OCI-LY1 (cell line): ENCODE measurements around the gene CBX4.
A peak's percentile ranks its signal among the peaks of the same experiment; 100 is the strongest.

Source experiments
- H2AFZ ChIP-seq: fragments of 200-600 bp; sonication (generic), shearing (Covaris generic); 2 replicates; pipeline ENCODE4 v1.6.0; 2014; ENCODE audit warnings: antibody characterized with exemption, mild to moderate bottlenecking, low read length
- H3F3A ChIP-seq: fragments of 200-600 bp; sonication (generic), shearing (Covaris generic); 2 replicates; pipeline ENCODE4 v1.6.0; 2014; ENCODE audit warnings: mild to moderate bottlenecking, antibody characterized with exemption, low read length, moderate library complexity; ENCODE audit not compliant: insufficient read depth
- H3K27ac ChIP-seq: fragments of 200-600 bp; sonication (generic); 2 replicates; pipeline ENCODE4 v1.5.1; 2014; ENCODE audit warnings: low read length, mixed run types, mild to moderate bottlenecking, low read depth; ENCODE audit not compliant: poor library complexity, severe bottlenecking
- H3K27me3 ChIP-seq: fragments of 200-600 bp; sonication (generic); 2 replicates; pipeline ENCODE4 v1.6.0; 2014; ENCODE audit warnings: antibody characterized with exemption, mild to moderate bottlenecking, low read length, moderate library complexity; ENCODE audit not compliant: insufficient read depth
- H3K36me3 ChIP-seq: fragments of 200-600 bp; sonication (generic); 2 replicates; pipeline ENCODE4 v1.6.1; 2014; ENCODE audit warnings: mild to moderate bottlenecking, antibody characterized with exemption, low read length, moderate library complexity, mixed read lengths; ENCODE audit not compliant: insufficient read depth
- H3K4me1 ChIP-seq: fragments of 200-600 bp; sonication (generic); 2 replicates; pipeline ENCODE4 v1.5.1; 2014; ENCODE audit warnings: mild to moderate bottlenecking, low read length, moderate library complexity; ENCODE audit not compliant: insufficient read depth, severe bottlenecking
- H3K4me2 ChIP-seq: fragments of 200-600 bp; sonication (generic), shearing (Covaris generic); 2 replicates; pipeline ENCODE4 v1.6.1; 2014; ENCODE audit warnings: low read length
- H3K4me3 ChIP-seq: fragments of 200-600 bp; sonication (generic); 2 replicates; pipeline ENCODE4 v1.5.1; 2014; ENCODE audit warnings: low read length, low read depth, mild to moderate bottlenecking, mixed read lengths; ENCODE audit not compliant: poor library complexity, severe bottlenecking
- H3K79me2 ChIP-seq: fragments of 200-600 bp; shearing (Covaris generic); 2 replicates; pipeline ENCODE4 v1.6.1; 2016; ENCODE audit warnings: mixed run types, low read length, mixed read lengths; ENCODE audit not compliant: insufficient read depth
- H3K9ac ChIP-seq: fragments of 200-600 bp; sonication (generic), shearing (Covaris generic); 2 replicates; pipeline ENCODE4 v1.6.1; 2014; ENCODE audit warnings: mild to moderate bottlenecking, low read length, mixed read lengths
- H3K9me2 ChIP-seq: fragments of 200-600 bp; sonication (generic), shearing (Covaris generic); 2 replicates; pipeline ENCODE4 v1.6.1; 2014; ENCODE audit warnings: low read depth, mild to moderate bottlenecking, low read length, mixed read lengths
- H3K9me3 ChIP-seq: fragments of 200-600 bp; shearing (Covaris generic); 2 replicates; pipeline ENCODE4 v1.6.1; 2014; ENCODE audit warnings: low read length, mixed read lengths
- H4K20me1 ChIP-seq: fragments of 200-600 bp; sonication (generic), shearing (Covaris generic); 2 replicates; pipeline ENCODE4 v1.6.0; 2016; ENCODE audit warnings: mild to moderate bottlenecking, low read length; ENCODE audit not compliant: insufficient read depth
- EZH2 ChIP-seq: fragments of 200-600 bp; sonication (generic), shearing (Covaris generic); IDR thresholded peaks from 2 replicates; pipeline ENCODE4 v1.8.0; 2017; ENCODE audit warnings: borderline replicate concordance, mixed run types, mild to moderate bottlenecking, antibody characterized with exemption, low read length, moderate library complexity, mixed read lengths
- TF ChIP-seq, protein P1 (sequence below): fragments of 200-600 bp; sonication (generic), shearing (Covaris generic); IDR thresholded peaks from 2 replicates; pipeline ENCODE4 v1.5.1; 2017; ENCODE audit warnings: mild to moderate bottlenecking, antibody characterized with exemption, low read length, moderate library complexity, mixed read lengths

The CBX4 gene

DNA sequence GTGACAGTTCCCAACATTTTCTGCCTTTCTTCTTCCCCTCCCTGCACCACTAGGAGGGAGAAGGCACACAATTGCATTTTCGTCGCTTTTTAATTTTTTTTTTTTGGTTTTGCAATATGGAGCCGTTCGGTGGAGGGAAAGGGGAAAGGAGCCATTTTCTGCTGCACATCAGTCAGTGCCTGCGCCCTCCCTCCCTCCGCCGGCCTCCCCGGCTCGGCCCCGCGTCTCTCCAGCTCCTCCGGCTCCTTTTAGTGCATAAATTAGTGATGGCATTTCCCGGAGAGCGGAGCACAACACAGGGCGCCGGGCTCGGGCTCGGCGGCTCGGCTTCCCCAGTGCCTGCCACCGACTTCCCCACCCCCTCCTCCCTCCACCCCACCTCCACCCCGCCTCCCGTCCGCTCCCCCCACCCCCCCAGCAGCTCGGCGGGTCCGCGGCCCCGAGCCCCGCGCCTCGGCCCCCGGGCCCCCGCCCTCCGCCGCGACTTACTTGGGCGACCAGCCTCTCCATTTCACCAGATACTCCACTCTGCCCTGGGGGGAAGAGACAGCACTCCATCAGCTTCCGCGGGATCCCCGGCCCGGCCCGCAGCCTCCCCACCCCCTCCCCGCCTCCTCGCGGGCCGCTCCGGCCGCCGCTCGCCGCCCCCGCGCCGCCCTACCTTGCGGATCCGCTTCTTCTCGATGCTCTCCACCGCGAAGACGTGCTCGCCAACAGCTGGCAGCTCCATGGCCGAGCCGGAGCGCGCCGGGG lies 542 bp downstream of the CBX4 start:
- TF ChIP-seq, protein P1, sequence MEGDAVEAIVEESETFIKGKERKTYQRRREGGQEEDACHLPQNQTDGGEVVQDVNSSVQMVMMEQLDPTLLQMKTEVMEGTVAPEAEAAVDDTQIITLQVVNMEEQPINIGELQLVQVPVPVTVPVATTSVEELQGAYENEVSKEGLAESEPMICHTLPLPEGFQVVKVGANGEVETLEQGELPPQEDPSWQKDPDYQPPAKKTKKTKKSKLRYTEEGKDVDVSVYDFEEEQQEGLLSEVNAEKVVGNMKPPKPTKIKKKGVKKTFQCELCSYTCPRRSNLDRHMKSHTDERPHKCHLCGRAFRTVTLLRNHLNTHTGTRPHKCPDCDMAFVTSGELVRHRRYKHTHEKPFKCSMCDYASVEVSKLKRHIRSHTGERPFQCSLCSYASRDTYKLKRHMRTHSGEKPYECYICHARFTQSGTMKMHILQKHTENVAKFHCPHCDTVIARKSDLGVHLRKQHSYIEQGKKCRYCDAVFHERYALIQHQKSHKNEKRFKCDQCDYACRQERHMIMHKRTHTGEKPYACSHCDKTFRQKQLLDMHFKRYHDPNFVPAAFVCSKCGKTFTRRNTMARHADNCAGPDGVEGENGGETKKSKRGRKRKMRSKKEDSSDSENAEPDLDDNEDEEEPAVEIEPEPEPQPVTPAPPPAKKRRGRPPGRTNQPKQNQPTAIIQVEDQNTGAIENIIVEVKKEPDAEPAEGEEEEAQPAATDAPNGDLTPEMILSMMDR: no peak
- no peak for TF ChIP-seq EZH2
- H3K4me1 ChIP-seq: peaks cover 22% of the 10 kb centered on the region
- peak overlapping the region; percentile 74 for H3K9ac ChIP-seq
- H3K27ac ChIP-seq: peak overlapping the region; percentile 90
- H3K4me2 ChIP-seq: peak overlapping the region; percentile 68
- H3K36me3 ChIP-seq: peaks cover 29% of the 10 kb centered on the region
- no peaks in the 10 kb centered on the region; the same call in 1 of the 2 replicates for H3K79me2 ChIP-seq
- no peaks in the 10 kb centered on the region for H3K9me3 ChIP-seq
- H4K20me1 ChIP-seq: no peaks in the 10 kb centered on the region
- H2AFZ ChIP-seq: no peak overlapping the region
- H3K9me2 ChIP-seq: no peaks in the 10 kb centered on the region
- H3F3A ChIP-seq: no peaks in the 10 kb centered on the region
- peak overlapping the region; percentile 73 for H3K4me3 ChIP-seq
- H3K27me3 ChIP-seq: no peaks in the 10 kb centered on the region

DNA sequence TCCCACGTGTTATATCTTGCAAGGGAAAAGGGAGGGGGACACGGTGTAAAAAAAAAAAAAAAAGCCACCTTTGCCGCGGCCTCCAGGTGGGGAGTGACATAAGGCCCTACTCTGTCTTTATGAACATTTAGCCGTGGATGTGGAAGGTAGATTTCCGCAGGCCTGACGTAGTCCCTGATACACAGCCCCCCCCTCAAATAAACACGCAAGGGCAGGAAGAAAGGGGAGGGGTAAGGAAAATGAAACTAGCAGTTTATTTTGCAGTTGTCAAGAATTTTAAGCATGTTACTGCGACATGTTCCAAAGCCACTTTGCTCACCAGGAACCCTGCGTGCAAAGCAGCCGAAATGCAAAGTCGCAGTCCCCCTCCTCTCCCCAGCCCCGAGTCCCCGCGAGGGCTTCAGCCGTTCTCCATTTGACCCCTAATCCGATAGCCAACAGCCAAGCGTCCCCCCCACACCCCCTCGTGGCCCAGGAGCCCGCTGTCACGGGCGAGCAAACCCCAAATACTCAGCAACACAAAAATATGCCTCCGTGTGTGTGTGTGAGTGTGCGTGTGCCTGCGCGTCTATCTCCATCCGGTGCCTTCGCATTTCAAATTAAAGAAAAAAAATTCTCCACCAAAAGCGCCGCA lies 1.2 kb downstream of the CBX4 start:
- Histone ChIP-seq H3K79me2 (no peaks in the 10 kb centered on the region; the same call in 1 of the 2 replicates), H2AFZ (no peak overlapping the region), H4K20me1 (no peaks in the 10 kb centered on the region), H3K27me3 (no peaks in the 10 kb centered on the region), H3K9me3 (no peaks in the 10 kb centered on the region), H3K4me3 (peak overlapping the region; percentile 73), H3K27ac (peak overlapping the region; percentile 90), H3K36me3 (peaks cover 35% of the 10 kb centered on the region), H3F3A (no peaks in the 10 kb centered on the region), H3K9ac (peak overlapping the region; percentile 74), H3K9me2 (no peaks in the 10 kb centered on the region), H3K4me1 (peaks cover 22% of the 10 kb centered on the region), H3K4me2 (peak overlapping the region; percentile 68)
- TF ChIP-seq, protein P1: no peak
- TF ChIP-seq EZH2: no peak

DNA sequence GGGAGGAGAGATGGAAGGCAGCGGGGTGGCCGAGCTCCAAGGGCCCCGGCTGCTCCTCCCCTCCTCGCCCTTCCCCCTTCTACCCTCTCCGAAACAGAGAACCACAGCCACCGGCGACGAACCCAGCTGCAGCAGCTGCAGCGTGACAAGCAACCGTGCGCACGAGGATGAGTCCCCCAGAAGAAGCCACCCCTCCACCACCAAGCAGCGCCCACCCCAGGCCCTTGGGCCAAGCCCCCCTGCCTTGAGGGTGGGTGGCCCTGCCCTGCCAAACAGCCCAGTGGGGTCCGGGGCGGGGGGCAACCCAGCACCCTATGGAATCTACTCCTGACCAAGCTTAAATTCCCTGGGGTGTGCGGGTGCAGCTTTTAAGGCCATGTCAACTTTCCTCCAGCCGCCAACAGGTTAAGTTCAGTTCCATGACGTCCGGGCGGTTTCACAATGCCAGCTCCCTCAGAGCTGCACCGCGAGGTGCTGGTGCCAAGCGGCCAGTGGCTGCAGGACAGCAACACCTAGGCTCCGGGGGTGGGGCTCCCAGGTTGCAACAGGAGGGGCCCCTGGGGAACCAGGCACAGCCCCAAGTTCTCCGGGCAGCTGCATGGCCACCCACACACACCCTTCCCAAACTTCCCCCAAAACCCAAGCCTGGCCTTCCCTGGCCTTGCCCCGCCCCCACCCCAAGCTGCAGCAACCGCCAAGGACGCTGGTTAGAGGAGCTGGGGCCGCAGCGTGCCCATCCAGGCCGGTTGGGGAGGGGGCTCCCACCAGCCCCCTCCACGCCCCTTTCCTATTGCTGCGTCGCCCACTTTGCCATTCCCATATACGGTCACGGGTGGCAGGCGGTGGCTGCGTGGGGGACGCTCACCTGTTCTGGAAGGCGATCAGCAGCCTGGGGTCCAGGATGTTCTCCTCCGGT lies 2.0 kb downstream of the CBX4 start:
- Histone ChIP-seq H2AFZ (no peak overlapping the region), H3F3A (no peaks in the 10 kb centered on the region), H3K4me2 (peak overlapping the region; percentile 68), H4K20me1 (no peaks in the 10 kb centered on the region), H3K9ac (peak overlapping the region; percentile 74), H3K4me1 (peaks cover 22% of the 10 kb centered on the region), H3K9me2 (no peaks in the 10 kb centered on the region), H3K27me3 (no peaks in the 10 kb centered on the region), H3K27ac (peak overlapping the region; percentile 90), H3K4me3 (peak overlapping the region; percentile 73), H3K79me2 (no peaks in the 10 kb centered on the region; the same call in 1 of the 2 replicates), H3K36me3 (peaks cover 41% of the 10 kb centered on the region), H3K9me3 (no peaks in the 10 kb centered on the region)
- TF ChIP-seq, protein P1: no peak
- TF ChIP-seq EZH2: no peak
